Lung (tissue), 12 donors: ENCODE data around the gene EML1. TPM values are rescaled to one million over a fixed set of nuclear protein-coding genes. Genes with fewer than 3 reads are reported as not detected.

Experiments used
- ATAC-seq: fragments of 200-7000 bp; cut with Tn5 transposase; one replicate; pipeline ENCODE4 v1.9.1; 2020; ENCODE audit warnings: moderate number of reproducible peaks; ENCODE audit not compliant: insufficient read depth, low FRiP score
- DNase-seq, 3 donors: peaks; one replicate each; pipeline ENCODE4 v3.0.0-alpha.2; 2013 to 2017
- H3K27ac ChIP-seq, 2 donors: one replicate each; pipeline ENCODE4 v1.5.1; 2013; ENCODE audit warnings: mild to moderate bottlenecking in 2 of 2, moderate library complexity in 2 of 2, control low read depth in 1 of 2, inconsistent platforms in 1 of 2, low read depth in 1 of 2, low read length in 1 of 2
- H3K27me3 ChIP-seq, 3 donors: one replicate each; pipeline ENCODE4 v1.5.1; 2013; ENCODE audit warnings: low read length in 2 of 3; ENCODE audit not compliant: control insufficient read depth in 3 of 3, insufficient read depth in 3 of 3
- H3K36me3 ChIP-seq, 4 donors: one replicate each; pipeline ENCODE4 v1.5.1; 2013; ENCODE audit warnings: low read length in 4 of 4, mild to moderate bottlenecking in 1 of 4, moderate library complexity in 1 of 4; ENCODE audit not compliant: control insufficient read depth in 4 of 4, insufficient read depth in 4 of 4
- H3K4me1 ChIP-seq, 5 donors: one replicate each; pipeline ENCODE4 v1.5.1; 2013; ENCODE audit warnings: low read length in 5 of 5, mild to moderate bottlenecking in 2 of 5, moderate library complexity in 1 of 5; ENCODE audit not compliant: control insufficient read depth in 5 of 5, insufficient read depth in 5 of 5
- H3K4me3 ChIP-seq: one replicate; pipeline ENCODE4 v1.5.1; 2013; ENCODE audit warnings: mild to moderate bottlenecking, control low read depth, moderate library complexity
- H3K9ac ChIP-seq, 2 donors: one replicate each; pipeline ENCODE4 v1.5.1; 2013; ENCODE audit warnings: low read length in 2 of 2, control low read depth in 1 of 2; ENCODE audit not compliant: insufficient read depth in 1 of 2
- H3K9me3 ChIP-seq, 4 donors: one replicate each; pipeline ENCODE4 v1.5.1; 2013; ENCODE audit warnings: low read length in 3 of 4, mild to moderate bottlenecking in 1 of 4, moderate library complexity in 1 of 4; ENCODE audit not compliant: control insufficient read depth in 4 of 4, insufficient read depth in 3 of 4
- WGBS, 2 donors: extraction: QIAGEN DNeasy Blood & Tissue Kit; methylation state at CpG; one replicate each; pipeline ENCODE4 v1.1.7; 2013; 5-methylcytosine and 5-hydroxymethylcytosine counted together
- polyA plus RNA-seq, 2 donors: library from polyadenylated mRNA; stranded (reverse); fragments of 200-250 nt; gene quantifications; one replicate each; pipeline ENCODE4 v1.2.1, GENCODE V29; 2013
- total RNA-seq, 2 donors: library from RNA; depleted of rRNA in 1 of 2; stranded (reverse); fragments of >200 nt in 1 of 2; gene quantifications; one replicate each; pipeline ENCODE4 v1.2.1, GENCODE V29; 2014 to 2021
- TF ChIP-seq, protein P1 (sequence below): IDR thresholded peaks from 2 replicates; pipeline ENCODE4 v1.5.1; 2012; ENCODE audit warnings: mild to moderate bottlenecking; ENCODE audit errors: control extremely low read depth, extremely low read depth
- donor health status: control.
- donor health status: control.
- donor health status: Bipolar disorder and iron deficiency.
- donor health status: healthy.
- donor health status: DM: yes; HTN: yes; CAD: no.

EML1 gene
- total and polyA plus RNA-seq, 4 donors: 6.7 to 88.0 (median 22.8) TPM

DNA sequence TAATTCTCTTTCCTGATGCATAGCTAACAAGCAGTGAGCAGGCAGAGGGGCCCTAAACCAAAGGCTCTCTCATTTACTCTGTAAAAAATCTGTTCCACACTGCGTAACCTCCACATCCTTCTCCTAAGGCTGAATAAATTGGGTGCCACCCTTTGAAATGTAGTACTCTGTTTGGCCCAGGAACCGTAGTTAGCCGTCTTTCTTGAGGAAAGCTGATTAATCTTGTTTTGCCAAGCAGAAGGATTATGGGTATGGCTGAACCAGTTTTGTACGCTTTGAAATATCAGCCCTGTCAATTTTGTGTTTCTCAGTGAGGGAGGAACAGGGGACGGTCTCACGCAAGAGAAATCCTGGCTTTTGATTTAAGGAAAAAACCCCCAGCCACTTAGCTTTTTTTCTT is 19.7 kb downstream of the EML1 start:
- ATAC-seq: no peak
- TF ChIP-seq, protein P1, sequence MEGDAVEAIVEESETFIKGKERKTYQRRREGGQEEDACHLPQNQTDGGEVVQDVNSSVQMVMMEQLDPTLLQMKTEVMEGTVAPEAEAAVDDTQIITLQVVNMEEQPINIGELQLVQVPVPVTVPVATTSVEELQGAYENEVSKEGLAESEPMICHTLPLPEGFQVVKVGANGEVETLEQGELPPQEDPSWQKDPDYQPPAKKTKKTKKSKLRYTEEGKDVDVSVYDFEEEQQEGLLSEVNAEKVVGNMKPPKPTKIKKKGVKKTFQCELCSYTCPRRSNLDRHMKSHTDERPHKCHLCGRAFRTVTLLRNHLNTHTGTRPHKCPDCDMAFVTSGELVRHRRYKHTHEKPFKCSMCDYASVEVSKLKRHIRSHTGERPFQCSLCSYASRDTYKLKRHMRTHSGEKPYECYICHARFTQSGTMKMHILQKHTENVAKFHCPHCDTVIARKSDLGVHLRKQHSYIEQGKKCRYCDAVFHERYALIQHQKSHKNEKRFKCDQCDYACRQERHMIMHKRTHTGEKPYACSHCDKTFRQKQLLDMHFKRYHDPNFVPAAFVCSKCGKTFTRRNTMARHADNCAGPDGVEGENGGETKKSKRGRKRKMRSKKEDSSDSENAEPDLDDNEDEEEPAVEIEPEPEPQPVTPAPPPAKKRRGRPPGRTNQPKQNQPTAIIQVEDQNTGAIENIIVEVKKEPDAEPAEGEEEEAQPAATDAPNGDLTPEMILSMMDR: no peak
- WGBS, 2 donors: 86 to 88% methylated on average over 6 of the region's 6 CpGs

DNA sequence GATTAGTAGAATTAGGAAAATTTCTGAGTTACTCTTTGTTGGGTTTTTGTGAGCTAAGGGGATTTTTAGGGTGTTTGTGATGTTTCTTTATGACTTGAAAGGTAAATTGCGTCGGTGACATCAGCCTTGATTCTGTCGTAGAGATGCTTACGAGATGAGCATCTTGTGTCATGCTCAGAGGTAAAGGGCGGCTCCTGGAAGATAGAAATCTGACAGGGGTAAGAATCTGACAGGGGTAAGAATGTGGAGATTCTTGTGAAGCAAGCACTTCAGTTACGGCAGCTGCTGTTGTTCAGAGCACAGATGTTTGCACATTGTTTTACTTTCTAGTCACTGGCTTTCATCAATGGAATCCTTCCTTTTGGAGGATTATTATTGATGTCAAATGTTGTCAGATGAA is 22.5 kb downstream of the EML1 start:
- TF ChIP-seq, protein P1: no peak
- Histone ChIP-seq H3K36me3 (no peaks in the 10 kb centered on the region), H3K9me3 (no peaks in the 10 kb centered on the region), H3K4me3 (no peak overlapping the region), H3K4me1 (peaks cover 0 to 4% (median 0%) of the 10 kb centered on the region in 5 donors), H3K9ac (no peak overlapping the region), H3K27ac (no peak overlapping the region), H3K27me3 (no peaks in the 10 kb centered on the region)
- DNase-seq (no peak), ATAC-seq (no peak)
- 56 to 90% methylated on average over 6 of the region's 6 CpGs for WGBS, 2 donors

More for the DNA sequence above, 19.7 kb downstream of the EML1 start:
- Histone ChIP-seq H3K36me3 (no peaks in the 10 kb centered on the region), H3K4me3 (no peak overlapping the region), H3K4me1 (peaks cover 0 to 15% (median 3%) of the 10 kb centered on the region in 5 donors), H3K27me3 (no peaks in the 10 kb centered on the region), H3K27ac (no peak overlapping the region), H3K9me3 (no peaks in the 10 kb centered on the region), H3K9ac (no peak overlapping the region)
- DNase-seq: no peak

DNA sequence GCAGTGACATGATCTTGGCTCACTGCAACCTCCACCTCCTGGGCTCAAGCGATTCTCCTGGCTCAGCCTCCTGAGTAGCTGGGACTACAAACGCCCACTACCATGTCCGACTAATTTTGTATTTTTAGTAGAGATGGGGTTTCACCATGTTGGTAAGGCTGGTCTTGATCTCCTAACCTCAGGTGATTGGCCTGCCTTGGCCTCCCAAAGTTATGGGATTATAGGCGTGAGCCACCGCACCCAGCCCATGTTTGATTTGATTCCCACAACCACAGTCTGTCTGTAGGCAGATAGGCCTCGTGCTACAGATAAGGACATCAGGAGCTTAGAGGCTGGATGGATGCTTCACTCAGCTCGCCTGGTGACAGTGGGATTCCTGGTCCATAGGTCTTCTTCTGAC is 23.0 kb downstream of the EML1 start:
- Histone ChIP-seq H3K9ac (no peak overlapping the region), H3K9me3 (no peaks in the 10 kb centered on the region), H3K27ac (no peak overlapping the region), H3K27me3 (no peaks in the 10 kb centered on the region), H3K4me3 (no peak overlapping the region), H3K4me1 (peaks cover 0 to 4% (median 0%) of the 10 kb centered on the region in 5 donors), H3K36me3 (peaks cover 0 to 2% (median 0%) of the 10 kb centered on the region in 4 donors)
- DNase-seq: no peak
- TF ChIP-seq, protein P1: no peak
- whole genome bisulfite sequencing, 2 donors: 80 to 90% methylated on average over 7 of the region's 7 CpGs
- no peak for ATAC-seq

DNA sequence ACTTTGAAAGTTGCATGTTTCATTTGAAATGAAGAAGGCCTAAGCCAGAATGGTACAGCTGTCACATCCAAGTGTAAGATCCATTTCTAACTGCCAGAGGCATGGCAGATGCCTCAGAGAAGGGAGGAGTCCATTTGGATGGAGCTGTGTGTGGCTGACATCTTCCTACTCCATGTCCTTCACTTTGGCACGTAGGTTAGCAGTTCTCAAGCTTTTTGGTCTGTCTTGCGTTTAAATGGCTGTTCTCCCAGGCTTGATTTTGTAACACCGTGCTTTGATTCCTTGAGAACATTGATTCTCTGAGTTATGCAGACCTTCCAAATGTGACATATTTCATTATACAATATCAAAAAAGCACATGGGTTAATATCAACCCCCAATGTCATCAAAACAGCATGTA is 23.4 kb downstream of the EML1 start:
- ATAC-seq (no peak), DNase-seq (no peak)
- Histone ChIP-seq H3K27ac (no peak overlapping the region), H3K4me1 (peaks cover 0 to 4% (median 0%) of the 10 kb centered on the region in 5 donors), H3K9me3 (no peaks in the 10 kb centered on the region), H3K9ac (no peak overlapping the region), H3K36me3 (peaks cover 0 to 2% (median 0%) of the 10 kb centered on the region in 4 donors), H3K4me3 (no peak overlapping the region), H3K27me3 (no peaks in the 10 kb centered on the region)
- WGBS, 2 donors: 55 to 91% methylated on average over 3 of the region's 3 CpGs
- TF ChIP-seq, protein P1: no peak
